Fibroblast of villous mesenchyme (primary cell): ENCODE results near the gene NUMB. TPM values are rescaled to one million over a fixed set of nuclear protein-coding genes. Genes with fewer than 3 reads are reported as not detected.

Source experiments
- DNase-seq: peaks from one replicate; pipeline ENCODE4 v3.0.0-alpha.2; 2010; ENCODE audit warnings: low read depth
- H3K4me3 ChIP-seq: 2 replicates; pipeline ENCODE4 v1.5.1; 2011; ENCODE audit warnings: low read depth, mild to moderate bottlenecking, low read length
- total RNA-seq: library from RNA; depleted of rRNA; stranded (reverse); fragments of >200 nt; gene quantifications from 2 replicates; pipeline ENCODE4 v1.2.3, GENCODE V29; 2012
- TF ChIP-seq, protein P1 (sequence below): IDR thresholded peaks from 2 replicates; pipeline ENCODE4 v1.5.1; 2012; ENCODE audit warnings: low read depth, mild to moderate bottlenecking, low read length; ENCODE audit not compliant: insufficient read depth

NUMB gene
- total RNA-seq, 1 donor, result 35.4 TPM

DNA sequence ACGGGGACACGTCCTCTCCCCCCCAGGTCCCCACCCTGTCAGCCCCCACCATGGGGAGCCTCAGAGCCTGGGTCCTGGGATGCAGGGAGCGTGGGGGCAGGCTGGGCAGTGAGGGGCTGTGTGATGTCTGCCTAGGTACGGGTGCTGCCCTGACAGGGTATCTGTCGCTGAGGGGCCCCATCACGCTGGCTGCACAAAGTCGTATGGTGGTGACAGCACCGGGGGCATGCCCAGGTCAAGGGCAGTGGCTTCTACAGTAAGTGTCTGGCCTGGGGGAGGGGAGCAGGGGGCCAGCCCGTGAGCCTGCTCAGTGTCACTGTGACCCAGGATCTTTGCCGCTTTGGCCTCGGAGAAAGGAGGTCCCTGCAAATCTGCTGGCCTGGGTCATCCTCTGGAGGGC lies 197.8 kb downstream of the NUMB start:
- TF ChIP-seq, protein P1, sequence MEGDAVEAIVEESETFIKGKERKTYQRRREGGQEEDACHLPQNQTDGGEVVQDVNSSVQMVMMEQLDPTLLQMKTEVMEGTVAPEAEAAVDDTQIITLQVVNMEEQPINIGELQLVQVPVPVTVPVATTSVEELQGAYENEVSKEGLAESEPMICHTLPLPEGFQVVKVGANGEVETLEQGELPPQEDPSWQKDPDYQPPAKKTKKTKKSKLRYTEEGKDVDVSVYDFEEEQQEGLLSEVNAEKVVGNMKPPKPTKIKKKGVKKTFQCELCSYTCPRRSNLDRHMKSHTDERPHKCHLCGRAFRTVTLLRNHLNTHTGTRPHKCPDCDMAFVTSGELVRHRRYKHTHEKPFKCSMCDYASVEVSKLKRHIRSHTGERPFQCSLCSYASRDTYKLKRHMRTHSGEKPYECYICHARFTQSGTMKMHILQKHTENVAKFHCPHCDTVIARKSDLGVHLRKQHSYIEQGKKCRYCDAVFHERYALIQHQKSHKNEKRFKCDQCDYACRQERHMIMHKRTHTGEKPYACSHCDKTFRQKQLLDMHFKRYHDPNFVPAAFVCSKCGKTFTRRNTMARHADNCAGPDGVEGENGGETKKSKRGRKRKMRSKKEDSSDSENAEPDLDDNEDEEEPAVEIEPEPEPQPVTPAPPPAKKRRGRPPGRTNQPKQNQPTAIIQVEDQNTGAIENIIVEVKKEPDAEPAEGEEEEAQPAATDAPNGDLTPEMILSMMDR, result no peak
- DNase-seq, result no peak
- no peak overlapping the region for H3K4me3 ChIP-seq

DNA sequence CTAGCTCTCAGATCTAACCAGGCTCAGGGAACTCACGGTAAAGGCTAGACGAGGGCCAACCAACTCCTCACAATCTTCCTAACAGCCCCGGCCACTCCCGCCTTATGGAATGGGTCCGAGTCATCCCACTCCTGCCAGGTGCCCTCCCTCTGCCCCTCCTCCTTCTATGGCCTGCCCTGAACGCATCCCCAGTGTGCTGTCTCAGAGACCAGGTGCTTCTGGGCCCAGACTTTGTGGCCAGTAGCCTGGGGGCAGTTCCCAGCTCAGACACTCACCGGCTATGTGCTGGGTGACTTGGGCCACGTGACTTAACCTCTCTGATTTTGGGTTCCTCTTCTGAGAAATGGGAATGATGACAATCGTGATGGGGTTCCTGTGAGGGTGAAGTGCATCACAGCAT lies 198.5 kb downstream of the NUMB start:
- H3K4me3 ChIP-seq, result no peak overlapping the region
- DNase-seq, result no peak
- TF ChIP-seq, protein P1, result no peak

DNA sequence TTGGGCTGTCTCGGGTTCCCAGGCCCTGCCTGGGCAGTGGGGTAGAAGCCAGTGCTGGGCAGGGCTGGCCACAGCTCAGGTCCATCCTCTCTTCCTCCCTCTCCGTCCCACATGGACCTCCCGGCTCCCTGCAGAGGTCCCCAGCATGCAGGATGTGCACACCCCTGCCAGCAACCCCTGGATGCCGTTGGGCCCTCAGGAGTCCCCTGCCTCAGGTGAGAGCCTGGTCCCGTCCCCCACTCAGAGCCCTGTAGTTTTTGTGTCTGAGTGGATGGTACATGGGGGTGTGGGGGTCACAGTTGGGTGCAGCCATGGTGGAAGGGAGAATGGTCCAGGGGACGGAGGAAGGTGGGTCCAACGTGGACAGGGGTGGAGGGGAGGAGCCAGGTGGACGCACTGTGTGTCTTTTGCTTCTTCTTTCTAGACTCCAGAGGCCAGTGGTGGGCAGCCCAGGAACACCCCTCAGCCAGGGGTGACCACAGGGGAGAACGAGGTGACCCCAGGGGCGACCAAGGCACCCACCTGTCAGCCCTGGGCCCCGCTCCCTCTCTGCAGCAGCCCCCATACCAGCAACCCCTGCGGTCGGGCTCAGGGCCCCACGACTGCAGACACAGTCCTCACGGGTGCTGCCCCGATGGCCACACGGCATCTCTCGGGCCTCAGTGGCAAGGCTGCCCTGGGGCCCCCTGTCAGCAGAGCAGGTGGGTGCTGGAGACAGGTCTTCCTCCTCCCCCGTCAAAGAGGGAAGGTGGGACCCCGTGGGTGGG lies 199.3 kb downstream of the NUMB start:
- no peak for DNase-seq
- TF ChIP-seq, protein P1, result no peak
- no peak overlapping the region for H3K4me3 ChIP-seq

DNA sequence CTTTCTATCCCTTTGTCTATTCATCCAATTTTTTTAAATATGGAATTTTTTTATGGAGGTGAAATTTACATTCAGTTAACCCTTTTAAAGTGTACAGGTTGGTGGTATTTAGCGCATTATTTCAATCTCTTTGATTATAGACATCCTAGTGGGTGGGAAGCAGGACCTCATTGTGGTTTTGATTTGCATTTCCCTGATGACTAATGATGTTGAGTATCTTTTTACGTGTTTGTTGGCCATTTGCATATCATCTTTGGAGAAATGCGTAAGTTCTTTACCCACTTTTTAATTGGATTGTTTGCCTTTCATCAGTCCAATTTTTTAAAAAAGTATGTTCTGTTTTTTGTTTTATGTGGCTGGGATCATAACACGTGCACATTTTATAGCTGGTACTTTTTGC lies 200.3 kb downstream of the NUMB start:
- no peak overlapping the region for H3K4me3 ChIP-seq
- TF ChIP-seq, protein P1, result no peak
- DNase-seq, result no peak

DNA sequence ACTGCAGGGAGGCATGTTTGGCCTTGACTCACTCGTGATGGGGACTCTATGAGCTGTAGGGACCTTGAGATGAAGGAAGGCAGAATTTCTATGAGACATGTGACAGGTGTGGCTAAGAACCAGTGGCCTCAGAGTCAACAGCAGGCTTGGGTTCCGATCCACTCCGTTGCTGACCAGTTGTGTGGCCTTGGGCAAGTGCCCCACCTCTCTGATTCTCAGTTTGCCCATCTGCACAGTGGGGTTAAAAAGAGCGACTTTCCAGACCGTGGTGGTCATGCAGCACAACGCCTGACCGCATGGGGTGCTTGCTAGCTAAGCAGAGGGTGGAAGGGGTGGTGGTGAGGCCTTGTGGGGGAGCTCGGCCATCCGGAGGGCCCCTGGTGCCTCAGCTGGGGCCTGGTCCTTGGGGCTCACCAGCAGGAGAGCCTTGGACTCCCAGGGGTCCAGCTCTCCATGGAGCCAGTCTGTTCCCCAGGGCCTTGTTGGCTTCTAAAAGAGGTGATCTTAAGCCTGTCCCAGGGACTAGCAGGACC lies 202.6 kb downstream of the NUMB start:
- no peak overlapping the region for H3K4me3 ChIP-seq
- TF ChIP-seq, protein P1, result no peak
- no peak for DNase-seq

DNA sequence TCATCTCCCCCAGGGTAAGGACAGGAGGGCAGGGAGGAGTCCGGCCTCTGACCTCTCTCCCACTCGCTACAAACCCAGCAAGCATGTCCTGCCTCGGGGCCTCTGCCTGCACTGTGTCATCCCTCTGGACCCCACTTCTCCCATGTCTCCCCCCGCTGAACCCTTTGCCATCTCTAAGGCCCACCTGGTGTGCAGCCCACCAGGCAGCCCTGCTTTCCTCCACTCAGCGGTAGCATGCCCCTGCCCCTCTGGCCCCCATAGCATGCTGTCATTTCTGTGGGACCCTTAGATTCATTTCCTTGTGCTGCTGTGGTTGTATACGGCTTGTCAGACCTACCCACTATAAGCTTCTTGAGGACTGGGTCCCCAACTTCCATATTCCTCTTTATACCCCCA lies 203.3 kb downstream of the NUMB start:
- TF ChIP-seq, protein P1, result no peak
- DNase-seq, result no peak
- no peak overlapping the region for H3K4me3 ChIP-seq
